ENCODE results near the gene P2RX7.

DNA sequence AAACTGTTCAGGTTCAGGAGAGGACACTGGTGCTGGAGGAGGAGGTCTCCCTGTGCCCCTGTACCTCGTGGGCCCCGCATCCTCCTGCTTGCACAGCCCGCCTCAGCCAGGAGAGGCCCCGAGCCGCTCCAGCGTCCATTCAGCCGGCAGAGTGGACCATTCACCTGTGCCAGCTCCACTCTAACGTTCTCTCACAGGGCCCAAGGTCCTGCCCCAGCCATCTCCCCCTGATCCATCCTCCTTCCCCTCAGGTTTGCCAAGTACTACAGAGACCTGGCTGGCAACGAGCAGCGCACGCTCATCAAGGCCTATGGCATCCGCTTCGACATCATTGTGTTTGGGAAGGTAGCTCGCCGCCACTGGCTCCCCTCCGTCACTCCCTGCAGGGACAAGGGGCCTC is 99.5 kb downstream of the P2RX7 start:
- TF ChIP-seq, protein P1, sequence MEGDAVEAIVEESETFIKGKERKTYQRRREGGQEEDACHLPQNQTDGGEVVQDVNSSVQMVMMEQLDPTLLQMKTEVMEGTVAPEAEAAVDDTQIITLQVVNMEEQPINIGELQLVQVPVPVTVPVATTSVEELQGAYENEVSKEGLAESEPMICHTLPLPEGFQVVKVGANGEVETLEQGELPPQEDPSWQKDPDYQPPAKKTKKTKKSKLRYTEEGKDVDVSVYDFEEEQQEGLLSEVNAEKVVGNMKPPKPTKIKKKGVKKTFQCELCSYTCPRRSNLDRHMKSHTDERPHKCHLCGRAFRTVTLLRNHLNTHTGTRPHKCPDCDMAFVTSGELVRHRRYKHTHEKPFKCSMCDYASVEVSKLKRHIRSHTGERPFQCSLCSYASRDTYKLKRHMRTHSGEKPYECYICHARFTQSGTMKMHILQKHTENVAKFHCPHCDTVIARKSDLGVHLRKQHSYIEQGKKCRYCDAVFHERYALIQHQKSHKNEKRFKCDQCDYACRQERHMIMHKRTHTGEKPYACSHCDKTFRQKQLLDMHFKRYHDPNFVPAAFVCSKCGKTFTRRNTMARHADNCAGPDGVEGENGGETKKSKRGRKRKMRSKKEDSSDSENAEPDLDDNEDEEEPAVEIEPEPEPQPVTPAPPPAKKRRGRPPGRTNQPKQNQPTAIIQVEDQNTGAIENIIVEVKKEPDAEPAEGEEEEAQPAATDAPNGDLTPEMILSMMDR (IDR thresholded peaks at IDR 0.05) = no peak
- TF ChIP-seq POLR2AphosphoS5 (IDR thresholded peaks at IDR 0.05; ENCODE audit: low read depth, low read length) = peak; percentile 51; the same call in 1 of the 2 replicates

Data from Panc1 (cell line).